T47D (cell line): ENCODE measurements around the gene PXDN.
"Not testable (repeated sequence)": the region's sequence is repeated elsewhere in the genome, so short reads cannot be mapped to it uniquely, and the experiment has no call there.

Experiments used
- DNase-seq, 2 experiments: peaks; one replicate each; pipeline versions ENCODE4 v3.0.0 to v3.0.0-alpha.2; 2011 to 2012; ENCODE audit warnings: low read depth in 1 of 2, low spot score in 1 of 2
- JUND ChIP-seq: IDR thresholded peaks from 2 replicates; pipeline ENCODE4 v1.6.1; 2012; ENCODE audit warnings: low read depth
- in situ Hi-C: cut with HindIII; loops from 2 replicates; pipeline ENCODE4 v1.10.0; 2016; ENCODE audit warnings: low sequenced_read_pairs, low pct_unique_long_range_greater_than_20kb

Gene PXDN

DNA sequence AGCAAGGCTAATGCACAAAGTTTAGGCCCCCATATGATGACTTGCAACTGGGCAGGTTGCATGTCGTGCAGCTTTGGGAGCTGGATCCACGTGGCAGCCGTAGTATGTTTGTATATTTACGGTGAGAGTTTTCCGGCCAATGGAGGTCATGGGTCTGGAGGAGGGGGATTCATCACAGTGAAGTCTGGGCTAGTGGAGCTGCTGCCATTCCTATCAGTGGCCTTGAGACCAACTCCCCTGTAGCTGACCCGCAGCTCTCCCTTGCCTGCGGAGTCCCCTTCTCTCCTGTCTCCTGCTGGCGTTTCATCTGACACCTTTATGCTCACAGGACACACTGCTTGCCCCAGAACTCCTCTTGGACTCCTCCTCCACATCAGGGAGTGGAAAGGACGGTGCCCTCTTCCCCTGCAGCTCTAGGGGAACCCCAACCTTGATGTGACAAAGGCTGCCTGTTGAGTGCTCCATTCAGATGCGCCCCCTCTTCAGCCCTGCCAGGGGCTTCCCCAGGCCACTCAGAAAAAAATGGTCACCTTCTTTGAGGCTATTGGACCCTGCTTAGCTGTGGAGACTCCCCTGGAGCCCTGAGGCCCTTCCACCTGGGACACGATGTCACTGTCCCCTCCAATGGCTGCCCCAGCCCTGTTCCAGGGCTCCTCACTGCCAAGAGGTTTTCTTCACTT, 121.7 kb downstream of the PXDN start:
- no peak for TF ChIP-seq JUND

DNA sequence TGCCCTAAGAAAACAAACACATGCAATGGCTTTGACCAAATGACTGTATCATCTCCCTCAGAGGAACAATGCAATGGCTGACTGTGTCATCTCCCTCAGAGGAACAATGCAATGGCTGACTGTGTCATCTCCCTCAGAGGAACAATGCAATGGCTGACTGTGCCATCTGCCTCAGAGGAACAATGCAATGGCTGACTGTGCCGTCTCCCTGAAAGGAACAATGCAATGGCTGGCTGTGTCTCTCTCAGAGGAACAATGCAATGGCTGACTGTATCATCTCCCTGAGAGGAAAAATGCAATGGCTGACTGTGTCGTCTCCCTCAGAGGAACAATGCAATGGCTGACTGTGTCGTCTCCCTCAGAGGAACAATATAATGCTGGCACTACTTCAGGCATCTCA, 122.3 kb downstream of the PXDN start:
- in situ Hi-C loops, DNase-seq: not testable (repeated sequence)

More for the DNA sequence above, 121.7 kb downstream of the PXDN start:
- no peak for DNase-seq
- in situ Hi-C loops, result no loop called here

DNA sequence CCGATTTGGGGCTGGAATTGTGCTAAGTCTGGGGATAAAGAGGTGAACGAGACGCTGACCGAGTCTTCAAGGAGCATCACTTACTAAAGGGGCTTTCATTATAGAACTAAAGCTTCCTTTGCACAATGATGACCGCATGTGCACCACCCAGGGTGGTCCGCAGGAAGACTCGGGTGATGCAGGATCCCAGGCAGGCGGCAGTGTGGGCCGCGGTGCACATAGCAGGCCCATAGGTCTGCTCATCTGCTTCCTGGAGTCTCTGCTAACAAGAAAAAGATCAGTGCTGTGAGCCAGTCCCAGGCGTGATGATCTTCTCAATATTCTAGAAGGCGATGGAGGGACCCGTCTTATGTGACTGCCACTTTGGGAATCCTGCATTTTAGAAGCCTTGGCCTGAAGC, 122.8 kb downstream of the PXDN start:
- DNase-seq, result no peak
- TF ChIP-seq JUND, result no peak
- in situ Hi-C loops, result no loop called here

DNA sequence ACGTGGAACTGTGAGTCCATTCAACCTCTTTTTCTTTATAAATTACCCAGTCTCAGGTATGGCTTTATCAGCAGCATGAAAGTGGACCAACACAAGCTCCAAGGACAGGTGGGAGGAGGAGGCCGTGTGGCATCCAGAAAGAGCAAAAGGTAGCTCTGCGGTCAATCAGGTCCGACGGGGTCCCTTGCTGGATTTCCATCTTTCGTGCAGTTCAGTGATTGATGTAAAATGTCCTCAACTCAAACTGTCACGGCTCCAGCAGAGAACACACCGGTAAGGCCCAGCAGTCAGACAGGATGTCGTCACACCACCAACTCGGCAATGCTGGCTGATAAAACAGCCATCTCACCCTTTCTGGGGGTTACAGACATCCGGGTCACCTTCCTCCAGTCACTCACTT, 123.3 kb downstream of the PXDN start:
- DNase-seq, result no peak
- in situ Hi-C loops, result no loop called here
- no peak for TF ChIP-seq JUND

DNA sequence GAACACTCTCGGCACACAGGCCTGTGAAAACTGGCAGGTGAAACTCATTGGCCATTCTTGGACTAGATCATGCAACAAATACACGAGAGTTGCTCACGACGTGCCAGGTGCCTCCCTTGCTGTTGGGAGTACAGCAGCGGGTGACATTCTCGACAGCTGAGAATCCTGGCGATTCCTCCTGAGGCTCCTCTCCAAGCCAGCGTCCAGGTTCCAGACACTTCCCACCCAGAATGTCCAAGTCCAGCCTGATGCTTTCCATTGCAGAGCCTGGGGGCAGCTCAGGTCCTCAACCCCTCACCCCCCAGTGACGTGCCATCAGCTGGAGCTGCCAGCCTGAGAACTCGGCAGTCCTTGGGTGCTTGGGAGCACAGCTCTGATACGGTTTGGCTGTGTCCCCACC, 124.2 kb downstream of the PXDN start:
- TF ChIP-seq JUND, result no peak
- DNase-seq, result no peak
- in situ Hi-C loops, result no loop called here

DNA sequence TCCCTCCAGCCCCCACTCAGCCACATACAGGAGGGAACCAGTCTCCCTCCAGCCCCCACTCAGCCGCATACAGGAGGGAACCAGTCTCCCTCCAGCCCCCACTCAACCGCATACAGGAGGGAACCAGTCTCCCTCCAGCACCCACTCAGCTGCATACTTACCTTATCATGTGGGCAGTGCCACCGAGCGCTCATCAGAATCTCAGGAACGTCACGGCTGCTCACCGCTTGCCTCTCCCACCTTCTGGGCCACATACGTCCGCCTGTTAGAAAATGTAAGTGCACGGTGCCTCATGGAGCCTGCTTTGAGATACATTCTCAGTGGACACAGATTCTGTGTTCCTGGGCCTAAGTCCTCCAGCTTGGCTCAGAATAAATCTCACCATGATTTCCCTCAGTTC, 124.8 kb downstream of the PXDN start:
- in situ Hi-C loops, result no loop called here
- no peak for DNase-seq
- TF ChIP-seq JUND, result no peak

DNA sequence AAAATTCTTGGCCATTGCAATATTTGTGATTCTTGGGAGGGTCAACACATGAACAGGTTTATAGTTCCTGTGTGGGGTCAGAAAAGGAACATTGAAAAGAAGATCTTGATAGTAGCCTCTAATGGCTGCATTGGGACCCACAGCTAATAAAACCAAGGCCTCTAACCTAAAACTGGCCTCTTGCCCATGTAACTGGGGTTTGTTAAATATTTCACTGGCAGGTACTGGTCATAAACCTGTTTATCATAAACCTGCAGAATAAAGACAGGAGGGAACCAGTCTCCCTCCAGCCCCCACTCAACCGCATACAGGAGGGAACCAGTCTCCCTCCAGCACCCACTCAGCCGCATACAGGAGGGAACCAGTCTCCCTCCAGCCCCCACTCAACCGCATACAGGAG, 125.3 kb downstream of the PXDN start:
- TF ChIP-seq JUND, result no peak
- in situ Hi-C loops, result no loop called here
- no peak for DNase-seq

DNA sequence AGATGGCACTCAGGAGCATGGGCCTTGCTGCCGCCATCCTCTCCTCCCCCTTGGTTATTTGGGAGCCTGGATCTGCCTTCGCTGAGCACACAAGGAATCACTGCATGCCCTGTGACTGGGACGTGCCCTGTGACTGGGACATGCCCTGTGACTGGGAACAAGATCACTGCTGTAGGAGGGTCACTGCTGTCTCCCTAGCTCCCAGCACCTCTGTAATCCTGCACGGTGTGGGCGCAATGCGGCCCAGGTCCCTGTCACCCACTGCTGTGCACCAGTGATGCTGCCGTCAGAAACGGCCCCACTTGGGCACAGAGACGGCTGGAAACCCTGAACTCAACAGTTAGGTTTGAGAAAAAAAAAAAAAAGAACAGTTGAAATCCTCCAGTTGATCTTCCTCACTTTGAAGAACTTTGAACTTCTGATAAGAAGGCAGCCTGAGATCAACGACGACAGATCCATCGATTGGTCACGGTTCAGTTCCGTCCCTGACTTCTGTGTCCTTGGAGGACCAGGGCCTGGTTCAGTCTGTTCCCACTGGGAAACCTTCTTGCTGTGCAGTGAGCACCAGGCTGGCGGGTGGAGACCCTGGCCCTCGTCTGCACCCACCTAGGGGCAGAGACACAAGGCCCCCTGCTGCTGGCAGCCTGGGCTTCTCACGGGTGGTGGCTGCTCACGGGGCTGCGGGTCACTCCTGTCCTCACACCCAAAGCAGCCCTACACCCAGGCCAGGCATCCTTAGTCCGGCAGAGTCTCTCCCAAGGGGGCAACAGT, 125.9 kb downstream of the PXDN start:
- TF ChIP-seq JUND, result no peak
- in situ Hi-C loops, result no loop called here
- no peak for DNase-seq

DNA sequence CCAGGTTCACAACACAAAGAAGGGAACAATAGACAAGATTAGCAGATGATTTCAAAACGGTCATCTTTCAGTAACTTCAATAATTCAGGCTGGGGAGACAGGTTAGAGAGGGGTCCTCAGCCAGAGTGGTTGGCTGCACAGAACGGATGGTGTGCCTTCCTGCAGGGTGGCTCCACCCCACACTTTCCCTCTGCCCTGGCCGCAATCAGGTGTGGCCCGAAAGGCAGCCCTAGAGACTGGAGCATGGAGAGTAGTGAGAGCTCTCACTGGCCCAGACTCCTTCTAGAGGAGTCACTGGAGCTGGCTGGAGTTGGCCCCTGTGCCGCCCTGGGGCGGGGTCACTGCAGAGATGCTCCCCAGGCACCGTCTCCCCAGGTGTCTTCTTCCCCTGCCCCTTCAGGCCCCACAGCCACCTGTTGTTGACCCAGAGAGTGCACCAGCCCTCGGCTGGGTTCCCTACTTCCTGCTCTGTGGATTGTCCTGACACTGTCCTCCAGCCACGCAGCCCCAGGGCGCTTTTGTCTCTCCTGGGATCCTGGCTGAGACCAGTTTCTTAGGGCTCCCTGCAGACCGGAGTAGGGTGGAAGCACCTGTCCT, 126.8 kb downstream of the PXDN start:
- in situ Hi-C loops, result no loop called here
- peak in 1 of 2 experiments; percentile 62 for DNase-seq
- no peak for TF ChIP-seq JUND

DNA sequence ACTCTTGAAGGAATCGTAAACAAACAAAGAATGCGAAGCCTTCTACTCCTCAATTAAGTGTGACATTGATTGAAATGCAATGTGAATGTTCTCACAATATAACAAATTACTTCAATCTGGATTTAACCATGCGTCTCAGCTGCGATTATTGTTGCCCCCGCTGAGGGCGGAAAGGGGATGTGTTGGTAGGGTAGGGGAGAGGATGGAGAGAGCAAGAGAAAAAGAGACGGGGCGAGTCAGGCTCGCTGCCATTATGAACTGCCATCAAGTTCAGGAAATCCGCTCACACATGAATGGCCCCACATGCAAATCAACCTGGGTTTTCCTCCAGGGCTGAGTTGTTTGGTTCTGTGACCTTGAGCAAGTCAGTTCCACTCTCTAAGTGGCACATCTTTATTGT, 129.8 kb downstream of the PXDN start:
- no peak for DNase-seq
- no peak for TF ChIP-seq JUND
- in situ Hi-C loops, result no loop called here

DNA sequence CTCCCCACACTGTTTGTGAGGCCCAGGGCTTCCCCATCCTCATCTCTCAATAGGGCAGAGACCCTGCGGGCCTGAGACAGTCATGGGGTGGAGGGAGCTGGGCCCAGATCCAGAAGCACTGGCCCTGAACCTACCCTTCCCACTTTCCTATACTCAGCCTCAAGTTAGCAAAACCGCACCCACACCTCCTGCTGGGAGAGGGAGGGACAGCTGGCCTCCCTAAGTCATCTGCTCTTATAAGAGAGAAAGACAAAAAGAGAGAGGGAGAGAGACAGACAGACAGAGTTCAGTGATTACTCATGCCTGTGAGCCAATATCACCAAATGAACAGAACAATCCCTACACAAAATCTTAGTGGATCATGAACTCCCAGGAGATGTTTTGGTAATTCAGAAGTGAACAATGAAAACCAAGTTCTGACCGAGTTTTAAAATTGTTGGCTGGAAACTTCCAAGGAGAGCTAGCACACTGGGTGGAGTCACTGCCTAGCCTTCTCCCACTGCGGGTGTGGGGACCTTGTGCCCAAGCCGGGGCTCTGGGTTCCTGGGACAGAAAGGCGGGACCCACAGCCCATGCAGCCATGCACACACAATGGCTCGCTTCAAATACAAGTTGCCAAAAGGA, 130.5 kb downstream of the PXDN start:
- no peak for DNase-seq
- no peak for TF ChIP-seq JUND
- in situ Hi-C loops, result no loop called here

DNA sequence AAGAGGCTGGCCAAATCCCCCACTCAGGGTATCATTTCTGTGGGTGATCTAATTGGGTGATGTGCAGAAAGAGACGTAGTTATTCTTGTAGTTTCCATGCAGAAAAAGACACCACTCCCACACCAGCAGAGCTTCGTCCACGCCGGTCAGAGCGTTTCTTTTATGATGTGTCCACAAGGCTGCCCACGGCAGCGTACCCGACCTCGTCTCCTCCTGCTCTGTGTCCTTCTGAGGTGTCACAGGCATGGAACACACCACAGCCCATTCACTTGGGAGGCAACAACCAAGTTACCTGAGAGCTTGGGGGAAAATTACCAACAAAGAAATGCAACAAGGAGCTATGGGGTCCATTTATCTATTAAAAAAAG, 131.3 kb downstream of the PXDN start:
- no peak for TF ChIP-seq JUND
- DNase-seq, result no peak
- in situ Hi-C loops, result no loop called here
